Measurements from ENCODE around the gene FILIP1L.

The FILIP1L gene

GRCh38 chr3:100042166-100042981, 71.9 kb downstream of the FILIP1L start:
- DNase-seq, result no peak

- DNase-seq, result no peak
These were observed 73.0 kb downstream of the FILIP1L start for GRCh38 chr3:100041328-100041749.

DNA sequence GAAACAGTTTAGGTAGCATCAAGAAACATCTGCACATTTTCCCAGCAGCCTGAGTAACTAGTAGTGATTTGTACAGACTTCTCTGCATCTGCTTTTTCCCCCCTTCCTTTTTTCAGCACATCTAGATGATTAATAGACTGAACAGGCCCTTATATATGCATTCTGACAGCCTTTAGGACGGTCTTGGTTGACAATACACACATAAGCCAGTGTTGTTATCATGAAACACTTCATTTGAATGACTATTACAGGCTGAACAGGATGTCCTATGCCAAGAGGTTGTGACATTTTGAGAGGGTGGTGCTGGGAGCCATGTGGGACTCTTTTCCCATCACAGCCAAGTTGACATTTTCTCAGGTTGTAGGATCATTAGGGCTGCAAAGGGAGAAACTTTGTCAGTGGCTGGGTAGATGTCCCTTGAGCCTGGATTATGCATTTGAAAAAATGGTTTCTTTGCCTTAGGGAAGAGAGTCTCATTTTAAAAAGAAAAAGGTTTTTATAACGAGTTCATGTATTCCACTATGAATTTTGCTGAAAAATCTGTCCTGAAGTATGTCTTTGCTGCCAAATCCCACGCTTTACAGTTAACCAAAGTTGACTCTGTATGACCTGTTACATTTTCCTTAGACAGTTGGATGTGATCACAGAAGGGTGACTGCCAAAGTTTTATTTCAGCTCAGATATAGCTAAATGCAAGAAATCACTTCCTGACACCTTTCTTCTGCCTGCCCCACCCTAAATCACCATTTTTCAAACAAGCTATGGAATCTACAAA, 73.7 kb downstream of the FILIP1L start:
- no peak for DNase-seq

- no peak for DNase-seq
These were observed 75.2 kb downstream of the FILIP1L start for GRCh38 chr3:100039075-100039474.

GRCh38 chr3:100033903-100034471, 80.3 kb downstream of the FILIP1L start:
- no peak for DNase-seq

DNA sequence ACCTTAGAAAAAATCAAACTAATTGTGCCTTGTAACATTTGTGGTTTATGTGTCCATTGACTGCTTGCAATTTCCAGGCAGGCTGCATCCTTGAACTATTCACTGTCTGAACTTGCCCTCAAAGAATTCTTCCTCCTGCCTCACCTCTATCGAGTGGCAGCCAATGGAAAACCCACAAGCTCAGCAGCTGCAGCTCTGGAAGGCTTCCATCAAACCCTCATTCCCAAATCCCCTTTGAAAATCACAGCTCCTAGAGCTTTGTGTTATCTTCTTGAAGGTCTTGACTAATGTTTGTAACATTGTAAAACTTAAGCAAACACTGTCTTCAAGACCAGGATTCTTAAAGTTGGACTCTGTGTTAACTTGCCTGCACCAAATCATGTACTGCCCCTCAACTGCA, 81.1 kb downstream of the FILIP1L start:
- no peak for DNase-seq

DNA sequence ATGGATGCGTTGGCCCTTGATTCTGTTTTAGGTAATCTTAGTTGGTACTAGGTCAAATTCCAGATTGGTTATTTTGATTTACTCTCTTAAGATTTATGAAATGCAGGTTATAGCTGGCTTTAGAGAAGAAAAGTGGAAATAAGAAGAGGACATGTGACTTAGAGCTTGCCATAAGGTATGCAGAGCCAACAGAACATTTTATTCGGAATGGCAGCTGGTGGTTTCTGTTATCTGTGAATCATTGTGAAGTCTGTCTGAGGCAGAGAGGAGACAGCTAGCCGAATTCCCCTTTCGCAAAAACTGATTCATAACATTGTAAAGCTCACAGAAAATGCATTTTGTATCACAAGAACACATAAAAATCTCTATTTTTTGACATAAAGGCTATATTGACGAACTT, 82.1 kb downstream of the FILIP1L start:
- peak in 1 of 14 donors; percentile 5 for DNase-seq

DNA sequence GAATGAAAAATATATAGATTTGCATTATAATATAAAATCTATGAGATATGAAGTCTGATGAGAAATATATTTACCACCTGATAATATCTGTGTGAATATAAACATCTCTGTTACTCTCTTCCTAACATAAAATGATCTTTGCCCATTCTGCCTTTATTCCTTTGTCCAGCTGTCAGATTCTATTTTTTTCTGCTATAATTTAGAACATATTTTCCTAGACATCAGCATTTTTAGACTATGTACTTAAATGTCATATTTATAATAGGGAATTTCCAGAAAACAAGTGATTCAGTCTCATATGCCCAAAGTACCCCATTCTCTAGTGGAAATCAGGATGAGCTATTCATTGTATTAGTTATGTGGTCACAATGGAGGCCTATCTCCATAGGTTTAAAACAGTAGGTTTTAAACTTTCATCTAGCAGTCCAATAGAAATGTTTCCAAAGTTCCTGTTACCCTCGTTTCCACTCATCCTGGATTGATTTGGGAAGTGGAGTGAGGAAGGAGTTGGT, 83.3 kb downstream of the FILIP1L start:
- DNase-seq, result no peak

DNA sequence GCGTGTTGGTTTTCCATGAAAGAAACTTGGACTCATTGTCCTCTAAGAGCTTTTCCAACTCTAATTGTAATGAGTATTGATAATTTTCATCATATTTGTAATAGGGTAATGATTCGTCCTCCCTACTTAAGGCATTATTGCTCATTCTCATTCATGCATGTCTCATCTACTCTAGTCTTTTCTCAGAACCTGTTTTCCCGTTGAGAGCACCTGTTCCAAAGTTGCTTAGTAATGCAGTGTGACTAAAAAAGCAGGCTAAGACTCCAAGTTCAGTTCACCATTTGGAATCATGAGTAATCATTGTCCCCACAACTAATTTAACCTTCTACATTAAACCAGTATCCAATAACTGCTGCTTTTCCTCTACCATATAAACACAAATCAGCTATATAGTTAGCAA, 84.0 kb downstream of the FILIP1L start:
- DNase-seq, result no peak

- no peak for DNase-seq
These were observed 84.6 kb downstream of the FILIP1L start for GRCh38 chr3:100029689-100030088.

- no peak for DNase-seq
These were observed 85.2 kb downstream of the FILIP1L start for GRCh38 chr3:100029052-100029451.

- DNase-seq, result no peak
These were observed 87.0 kb downstream of the FILIP1L start for GRCh38 chr3:100027321-100027720.

DNA sequence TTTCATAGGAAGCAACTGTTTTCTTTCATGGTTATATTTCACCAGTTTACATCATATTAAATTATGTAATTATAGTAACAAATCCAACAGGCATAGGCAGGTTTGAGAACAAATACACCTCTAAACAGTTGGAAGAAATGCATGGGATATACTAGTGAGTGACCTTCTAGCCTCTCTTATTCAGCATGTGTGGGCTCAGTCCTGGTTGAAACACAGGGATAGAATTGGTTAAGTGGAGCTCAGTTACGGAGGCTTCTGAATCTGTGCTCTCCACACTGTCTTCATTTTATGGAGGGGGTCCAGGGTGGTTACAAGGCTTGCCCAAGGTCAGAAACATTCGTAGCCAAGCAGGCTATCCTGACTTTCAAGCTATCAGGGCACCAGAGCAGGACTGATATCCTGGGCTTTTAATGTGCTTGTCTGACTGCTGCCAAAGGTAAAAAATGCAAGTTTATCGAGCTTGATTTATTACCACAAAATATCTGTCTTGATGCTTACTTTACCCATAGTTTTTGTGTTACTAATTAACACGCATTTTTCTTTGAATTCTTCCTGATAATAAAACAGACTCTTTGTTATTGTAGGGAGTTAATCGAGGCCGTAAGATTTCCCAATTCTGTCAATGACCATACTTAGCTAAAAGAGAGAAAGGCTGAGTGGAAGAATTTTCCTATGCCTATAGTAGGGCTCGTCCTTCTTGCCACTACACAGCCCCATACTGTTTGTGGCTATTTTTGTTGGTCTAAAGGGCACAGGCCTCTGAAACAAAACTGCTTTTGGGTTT, 89.6 kb downstream of the FILIP1L start:
- DNase-seq, result no peak

DNA sequence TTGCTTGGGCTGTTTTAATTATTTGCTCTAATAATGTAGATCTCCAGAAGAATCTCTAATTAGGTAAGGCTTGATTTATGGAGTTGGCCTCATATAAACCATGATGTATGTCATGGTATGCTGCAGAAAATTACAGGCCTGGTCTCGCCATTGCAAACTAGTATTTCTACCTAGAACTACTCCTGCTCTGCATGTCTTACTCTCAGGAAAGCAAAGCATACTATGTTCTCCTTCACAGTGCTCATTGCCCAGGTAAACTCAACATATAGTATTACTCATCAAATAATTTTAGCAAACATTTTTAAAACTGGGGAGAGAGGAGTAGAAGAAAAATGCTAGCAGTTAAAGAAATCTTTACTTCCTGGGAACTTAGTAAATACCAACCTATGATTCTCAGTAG, 90.7 kb downstream of the FILIP1L start:
- DNase-seq, result no peak

GRCh38 chr3:100023150-100023549, 91.2 kb downstream of the FILIP1L start:
- no peak for DNase-seq

- DNase-seq, result no peak
These were observed 91.8 kb downstream of the FILIP1L start for GRCh38 chr3:100022506-100022905.

- no peak for DNase-seq
These were observed 93.2 kb downstream of the FILIP1L start for GRCh38 chr3:100020876-100021644.

DNA sequence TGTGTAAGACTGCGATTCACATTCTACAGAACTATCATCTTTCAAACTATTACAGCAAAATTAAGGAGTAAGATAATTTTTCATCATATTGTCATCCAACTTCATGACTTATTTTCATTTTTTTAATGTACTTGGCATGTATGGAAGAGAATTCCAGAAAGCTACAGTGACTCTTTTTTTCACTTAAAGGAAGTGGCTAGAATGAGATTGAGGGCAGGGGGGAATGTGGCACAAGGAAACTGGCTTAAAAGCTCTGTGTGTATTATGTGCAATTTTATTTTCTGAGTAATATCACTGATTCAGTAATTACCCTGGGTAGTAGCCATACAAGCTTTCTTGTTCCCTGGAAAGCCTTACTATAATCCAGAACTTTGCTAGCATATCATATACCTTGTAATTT, 94.6 kb downstream of the FILIP1L start:
- DNase-seq, result no peak

DNA sequence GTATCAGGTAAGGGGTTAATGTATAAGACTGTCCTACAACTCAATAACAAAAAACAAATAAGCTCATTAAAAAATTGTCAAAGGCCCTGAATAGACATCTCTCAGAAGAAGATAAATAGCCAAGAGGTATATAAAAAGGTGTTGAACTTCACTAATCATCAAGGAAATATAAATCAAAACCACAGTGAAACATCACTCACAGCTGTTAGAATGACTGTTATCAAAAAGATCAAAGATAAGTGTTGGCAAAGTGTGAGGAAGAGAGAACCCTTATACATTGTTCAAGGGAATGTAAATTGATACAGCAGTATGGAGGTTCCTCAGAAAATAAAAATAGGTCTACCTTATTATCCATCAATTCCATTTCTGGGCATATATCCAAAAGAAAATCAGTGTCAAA, 95.5 kb downstream of the FILIP1L start:
- DNase-seq, result no peak

- DNase-seq, result no peak
These were observed 104.2 kb downstream of the FILIP1L start for GRCh38 chr3:100010087-100010417.

DNA sequence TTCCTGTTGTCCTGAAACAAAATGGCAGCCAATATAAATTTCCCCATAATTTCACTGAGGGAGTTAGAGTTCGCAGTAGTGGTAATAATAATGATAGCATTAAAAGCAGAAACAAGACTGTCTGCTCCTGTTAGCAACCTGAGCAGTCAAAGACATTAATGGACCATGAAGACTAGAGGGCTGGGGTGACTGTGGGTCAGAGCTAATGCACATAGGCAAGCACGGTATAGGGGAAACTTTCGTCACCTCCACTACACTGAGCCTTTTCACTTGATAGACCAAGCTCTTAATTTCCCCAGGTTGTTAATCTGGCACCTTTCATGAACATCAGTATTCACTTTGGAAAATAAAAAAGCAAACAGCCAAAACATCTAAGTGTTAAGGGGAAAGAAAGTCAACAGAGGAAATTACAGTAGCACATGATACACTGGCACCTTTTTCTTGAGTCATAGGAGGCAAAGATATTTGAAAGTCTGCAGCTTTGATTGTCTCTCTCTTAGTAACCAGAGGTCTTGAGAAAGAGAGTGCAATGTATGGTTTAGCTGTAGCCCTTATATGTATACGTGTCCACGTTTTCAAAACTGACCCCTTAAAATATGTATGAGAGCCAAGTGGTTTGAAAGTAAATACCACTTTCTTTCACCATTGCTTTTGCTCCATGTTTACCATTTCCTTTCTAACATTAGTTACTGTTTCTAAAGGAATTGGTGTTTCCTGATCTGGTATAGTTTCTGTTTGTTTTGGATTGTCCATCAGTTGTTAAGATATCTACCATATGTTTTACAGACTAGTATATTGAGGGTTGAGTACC, 104.8 kb downstream of the FILIP1L start:
- no peak for DNase-seq
